GM19043 (cell line): ENCODE data around the gene MRPL41.
A peak's percentile ranks its signal among the peaks of the same experiment; 100 is the strongest.
"Not testable (repeated sequence)": the region's sequence is repeated elsewhere in the genome, so short reads cannot be mapped to it uniquely, and the experiment has no call there.

ENCODE experiments used
- ATAC-seq: cut with Tn5 transposase; IDR thresholded peaks from one replicate; pipeline ENCODE4 v1.9.1; 2021; ENCODE audit warnings: low read depth; ENCODE audit not compliant: unreplicated experiment

The MRPL41 gene

DNA sequence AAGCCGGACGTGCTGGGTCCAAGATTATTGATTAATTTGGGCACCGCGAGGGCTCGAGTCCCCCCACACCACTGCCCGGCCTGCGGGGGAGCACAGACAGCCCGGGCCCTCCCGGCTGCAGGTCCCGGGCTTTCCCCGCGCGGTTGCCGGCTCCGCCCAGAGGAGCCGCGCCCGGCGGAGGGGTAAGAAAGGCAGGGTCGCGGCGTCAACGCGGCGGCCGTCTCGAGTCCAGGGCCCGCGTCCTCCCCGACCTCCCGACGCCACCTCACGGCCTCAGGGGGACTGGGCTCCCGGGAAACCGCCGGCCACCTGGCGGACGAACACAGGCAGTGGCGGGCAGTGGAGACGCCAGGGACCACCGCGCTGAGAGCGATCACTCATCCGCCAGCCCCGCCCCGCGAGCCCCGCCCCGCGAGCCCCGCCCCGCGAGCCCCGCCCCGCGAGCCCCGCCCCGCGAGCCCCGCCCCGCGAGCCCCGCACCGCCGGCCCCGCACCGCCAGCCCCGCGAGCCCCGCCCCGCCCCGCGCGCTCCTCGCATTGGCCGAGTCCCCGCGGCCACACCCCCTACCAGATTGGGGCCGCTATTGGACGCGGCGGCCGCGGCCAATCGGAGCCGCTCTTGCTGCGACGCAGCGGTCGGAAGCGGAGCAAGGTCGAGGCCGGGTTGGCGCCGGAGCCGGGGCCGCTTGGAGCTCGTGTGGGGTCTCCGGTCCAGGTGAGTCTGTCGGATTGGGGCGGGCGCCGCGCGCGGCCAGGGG, at the start of gene MRPL41:
Gene MRPL41 (plus strand): TSS at position 616 of the 758 bp plus-strand sequence. CDS start 203 bp downstream, outside the sequence.
- ATAC-seq, result peak; percentile 82

DNA sequence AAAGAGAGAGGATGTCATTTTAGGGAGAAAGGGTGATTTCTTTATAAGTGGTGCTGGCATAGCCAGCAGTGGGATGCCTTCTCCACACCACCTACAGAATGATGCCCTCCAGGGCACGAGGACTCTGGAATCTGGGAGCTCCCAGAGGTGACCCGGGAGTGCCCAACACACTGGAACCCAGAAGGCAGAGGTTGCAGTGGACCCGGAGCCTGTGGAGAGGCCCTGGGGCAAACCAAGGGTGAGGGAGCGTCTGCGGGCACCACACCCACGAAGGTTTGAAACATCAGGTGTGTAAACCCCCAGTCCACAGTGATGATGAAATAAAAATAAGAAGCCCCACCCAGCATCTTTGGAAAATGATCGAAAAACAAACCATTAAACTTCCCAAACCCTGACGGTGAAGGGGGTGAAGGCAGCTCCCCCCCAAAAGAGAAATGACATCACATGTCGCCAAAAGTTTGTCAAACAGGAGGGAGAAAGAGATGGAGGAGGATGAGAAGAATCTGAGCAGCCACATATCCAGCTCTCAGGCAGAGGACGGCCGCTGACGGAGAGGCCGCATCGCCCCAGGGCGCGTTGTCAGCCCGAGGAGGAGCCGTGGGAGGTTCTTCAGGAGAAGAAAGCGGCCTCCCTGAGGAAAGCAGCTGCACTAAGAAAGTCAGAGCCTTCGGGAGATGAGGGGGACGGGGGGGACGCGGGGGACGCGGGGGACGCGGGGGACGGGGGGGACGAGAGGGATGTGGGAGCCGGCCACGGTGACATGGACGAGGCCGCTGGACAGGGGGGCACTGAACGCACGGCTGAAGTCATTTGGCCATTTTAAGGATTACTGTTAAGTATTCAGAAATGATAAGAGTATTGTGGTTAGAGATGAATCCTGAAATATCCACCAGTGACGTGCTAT, 49.4 kb upstream of the MRPL41 start:
- no peak for ATAC-seq

DNA sequence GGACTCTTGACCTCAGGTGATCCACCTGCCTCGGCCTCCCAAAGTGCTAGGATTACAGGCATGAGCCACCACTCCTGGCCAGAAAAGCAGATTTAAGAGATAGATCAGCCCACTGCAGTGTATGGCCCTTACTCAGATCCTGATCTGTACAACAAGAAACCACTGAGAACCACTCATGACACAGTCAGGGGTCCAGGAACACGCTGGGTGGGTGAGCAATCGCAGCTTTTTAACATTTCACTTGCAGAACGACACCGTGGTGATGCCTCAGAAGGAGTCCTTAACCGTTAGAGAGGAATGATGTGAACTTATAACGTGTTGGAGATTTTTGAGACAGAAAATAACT, 47.3 kb upstream of the MRPL41 start:
- ATAC-seq, result no peak

DNA sequence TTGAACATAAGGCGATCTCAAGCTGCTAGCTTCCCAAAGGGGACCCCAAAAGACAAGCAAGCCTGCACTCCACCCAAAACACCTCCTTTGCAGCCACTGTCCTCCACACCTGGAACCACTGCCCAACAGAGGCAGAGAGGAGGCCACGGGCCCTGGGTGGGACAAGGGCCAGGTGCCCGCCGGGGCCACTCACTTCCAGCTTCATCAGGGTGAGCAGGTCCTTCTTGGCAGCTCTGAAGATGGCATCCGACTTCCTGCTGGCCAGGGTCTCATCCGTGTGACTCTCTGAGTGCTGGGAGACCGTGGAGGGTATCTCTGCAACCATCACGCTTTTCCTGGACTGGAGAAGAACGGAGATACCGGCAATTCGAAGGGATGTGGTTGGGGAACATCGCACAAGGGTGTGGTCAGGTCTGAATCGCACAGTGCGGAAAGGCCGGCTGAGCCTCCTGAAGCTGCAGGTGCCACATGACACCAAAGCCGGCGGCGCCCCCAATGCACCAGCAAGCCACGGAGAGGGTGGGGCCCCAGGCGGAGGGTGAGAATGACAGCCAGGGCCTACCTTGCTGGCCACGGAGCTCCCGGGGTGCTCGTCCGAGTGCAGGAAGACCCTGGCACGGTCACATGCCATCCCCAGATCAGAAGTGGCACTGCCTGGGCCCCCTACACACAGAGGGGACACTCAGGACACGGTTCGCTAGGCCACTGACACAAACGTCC, 46.1 kb upstream of the MRPL41 start:
- no peak for ATAC-seq

DNA sequence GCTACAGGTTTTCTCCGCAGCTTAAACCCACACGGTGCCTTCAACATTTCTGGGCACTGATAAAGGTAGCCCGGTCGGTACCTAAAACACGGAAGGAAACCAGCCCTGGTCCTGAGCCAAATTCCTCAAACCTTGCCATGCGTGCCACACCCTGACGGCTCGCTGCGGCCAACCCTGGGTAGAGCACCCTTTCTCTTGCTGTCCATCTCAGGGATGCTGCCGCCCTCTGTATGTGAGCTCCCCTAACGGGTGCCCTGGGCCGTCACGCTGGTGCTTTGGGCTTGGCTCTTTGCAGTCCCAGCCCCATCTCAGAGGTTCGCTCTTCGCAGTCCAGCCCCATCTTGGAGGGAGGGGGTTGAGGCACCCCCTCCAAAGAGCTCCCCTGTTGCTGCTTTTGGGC, 45.4 kb upstream of the MRPL41 start:
- ATAC-seq, result no peak

DNA sequence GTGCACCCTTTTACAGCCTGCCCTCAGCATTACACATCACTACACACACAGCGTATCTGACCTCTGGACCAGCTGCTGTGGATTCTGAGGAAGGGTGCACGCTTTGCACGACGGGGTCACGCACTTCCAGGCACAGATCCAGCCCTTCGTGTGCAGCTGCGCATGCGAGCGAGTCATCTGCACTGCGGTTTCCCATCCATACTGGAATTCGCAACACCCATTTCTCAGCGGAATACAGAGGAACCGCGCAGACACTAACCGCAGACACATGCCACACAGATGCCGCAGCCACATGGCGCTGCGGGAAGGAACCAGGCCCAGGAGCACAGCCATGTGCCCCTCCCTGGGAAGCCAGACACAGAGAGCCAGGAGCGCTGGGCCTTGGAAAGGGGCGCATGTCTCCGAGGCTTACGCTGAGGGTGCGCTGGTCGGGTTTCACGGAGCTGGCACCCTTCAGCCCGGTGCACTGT, 44.9 kb upstream of the MRPL41 start:
- ATAC-seq, result no peak

DNA sequence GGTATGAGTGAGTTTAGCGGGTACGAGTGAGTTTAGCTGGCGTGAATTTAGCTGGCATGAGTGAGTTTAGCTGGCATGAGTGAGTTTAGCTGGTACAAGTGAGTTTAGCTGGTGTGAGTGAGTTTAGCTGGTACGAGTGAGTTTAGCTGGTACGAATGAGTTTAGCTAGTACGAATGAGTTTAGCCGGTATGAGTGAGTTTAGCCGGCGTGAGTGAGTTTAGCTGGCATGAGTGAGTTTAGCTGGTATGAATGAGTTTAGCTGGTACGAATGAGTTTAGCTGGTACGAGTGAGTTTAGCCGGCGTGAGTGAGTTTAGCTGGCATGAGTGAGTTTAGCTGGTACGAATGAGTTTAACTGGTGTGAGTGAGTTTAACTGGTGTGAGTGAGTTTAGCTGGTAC, 42.5 kb upstream of the MRPL41 start:
- ATAC-seq, result no peak

DNA sequence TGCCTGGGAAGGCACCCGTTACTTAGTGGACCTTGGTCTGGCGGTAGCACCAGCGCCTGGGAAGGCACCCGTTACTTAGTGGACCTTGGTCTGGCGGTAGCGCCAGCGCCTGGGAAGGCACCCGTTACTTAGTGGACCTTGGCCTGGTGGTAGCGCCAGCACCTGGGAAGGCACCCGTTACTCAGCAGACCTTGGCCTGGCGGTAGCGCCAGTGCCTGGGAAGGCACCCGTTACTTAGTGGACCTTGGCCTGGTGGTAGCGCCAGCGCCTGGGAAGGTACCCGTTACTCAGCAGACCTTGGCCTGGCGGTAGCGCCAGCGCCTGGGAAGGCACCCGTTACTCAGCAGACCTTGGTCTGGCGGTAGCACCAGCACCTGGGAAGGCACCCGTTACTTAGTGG, 40.6 kb upstream of the MRPL41 start:
- not testable (repeated sequence) for ATAC-seq

DNA sequence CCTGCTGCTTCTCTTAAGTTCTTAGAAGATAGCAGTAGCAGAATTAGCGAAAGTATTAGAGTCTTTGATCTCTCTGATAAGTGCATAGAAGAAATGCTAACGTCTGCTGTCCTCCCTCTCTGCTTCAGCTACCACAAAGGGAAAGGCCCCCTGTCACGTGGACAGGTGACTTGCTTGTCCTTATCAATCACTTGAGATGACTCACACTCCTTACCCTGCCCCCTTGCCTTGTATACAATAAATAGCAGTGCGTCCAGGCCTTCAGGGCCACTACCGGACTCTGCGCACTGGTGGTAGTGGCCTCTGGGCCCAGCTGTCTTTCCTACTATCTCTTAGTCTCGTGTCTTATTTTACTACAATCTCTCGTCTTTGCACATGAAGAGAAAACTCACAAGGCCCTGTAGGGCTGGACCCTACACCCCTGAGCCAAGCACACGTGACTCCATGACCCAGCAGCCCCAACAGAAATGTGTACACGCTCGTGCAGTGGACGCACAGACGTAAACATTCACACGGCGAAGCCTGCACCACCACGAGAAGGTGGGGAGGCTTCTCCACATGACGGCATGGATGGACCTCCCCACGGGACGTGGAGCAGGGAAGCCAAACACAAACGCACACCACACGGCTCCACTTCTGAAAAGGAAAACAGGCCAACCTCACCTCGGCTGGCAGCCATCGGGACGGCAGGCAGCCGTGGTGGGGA, 39.8 kb upstream of the MRPL41 start:
- ATAC-seq, result no peak

DNA sequence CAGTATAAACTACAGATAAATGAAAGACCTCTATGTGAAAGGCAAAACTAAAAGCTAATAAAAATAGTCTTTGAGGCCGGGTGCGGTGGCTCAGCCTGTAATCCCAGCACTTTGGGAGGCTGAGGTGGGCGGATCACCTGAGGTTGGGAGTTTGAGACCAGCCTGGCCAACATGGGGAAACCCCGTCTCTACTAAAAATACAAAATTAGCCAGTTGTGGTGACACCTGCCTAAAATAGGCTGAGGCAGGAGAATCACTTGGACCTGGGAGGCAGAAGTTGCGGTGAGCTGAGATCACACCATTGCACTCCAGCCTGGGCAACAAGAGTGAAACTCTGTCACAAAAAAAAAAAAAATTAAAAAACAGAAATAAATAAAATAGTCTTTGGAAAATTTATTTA, 38.5 kb upstream of the MRPL41 start:
- ATAC-seq, result not testable (repeated sequence)

DNA sequence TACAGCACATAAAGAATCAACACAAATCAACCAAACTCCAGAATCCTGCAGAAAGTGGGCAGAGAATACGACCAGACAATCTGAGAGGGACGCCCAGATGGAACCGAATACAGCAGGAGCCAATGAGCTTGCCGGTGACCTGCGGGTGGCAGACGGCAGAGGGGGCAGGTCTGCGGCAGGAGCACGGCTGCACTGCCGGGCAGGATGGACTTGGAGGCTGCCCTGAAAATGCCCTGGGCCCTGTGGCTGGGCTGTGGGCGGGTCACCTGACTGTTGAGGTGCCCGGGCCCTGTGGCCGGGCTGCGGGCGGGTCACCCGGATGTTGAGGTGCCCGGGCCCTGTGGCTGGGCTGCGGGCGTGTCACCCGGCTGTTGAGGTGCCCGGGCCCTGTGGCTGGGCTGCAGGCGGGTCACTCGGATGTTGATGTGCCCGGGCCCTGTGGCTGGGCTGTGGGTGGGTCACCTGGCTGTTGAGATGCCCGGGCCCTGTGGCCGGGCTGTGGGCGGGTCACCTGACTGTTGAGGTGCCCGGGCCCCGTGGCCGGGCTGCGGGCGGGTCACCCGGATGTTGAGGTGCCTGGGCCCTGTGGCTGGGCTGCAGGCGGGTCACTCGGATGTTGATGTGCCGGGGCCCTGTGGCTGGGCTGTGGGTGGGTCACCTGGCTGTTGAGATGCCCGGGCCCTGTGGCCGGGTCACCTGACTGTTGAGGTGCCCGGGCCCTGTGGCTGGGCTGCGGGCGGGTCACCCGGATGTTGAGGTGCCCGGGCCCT, 37.7 kb upstream of the MRPL41 start:
- not testable (repeated sequence) for ATAC-seq

DNA sequence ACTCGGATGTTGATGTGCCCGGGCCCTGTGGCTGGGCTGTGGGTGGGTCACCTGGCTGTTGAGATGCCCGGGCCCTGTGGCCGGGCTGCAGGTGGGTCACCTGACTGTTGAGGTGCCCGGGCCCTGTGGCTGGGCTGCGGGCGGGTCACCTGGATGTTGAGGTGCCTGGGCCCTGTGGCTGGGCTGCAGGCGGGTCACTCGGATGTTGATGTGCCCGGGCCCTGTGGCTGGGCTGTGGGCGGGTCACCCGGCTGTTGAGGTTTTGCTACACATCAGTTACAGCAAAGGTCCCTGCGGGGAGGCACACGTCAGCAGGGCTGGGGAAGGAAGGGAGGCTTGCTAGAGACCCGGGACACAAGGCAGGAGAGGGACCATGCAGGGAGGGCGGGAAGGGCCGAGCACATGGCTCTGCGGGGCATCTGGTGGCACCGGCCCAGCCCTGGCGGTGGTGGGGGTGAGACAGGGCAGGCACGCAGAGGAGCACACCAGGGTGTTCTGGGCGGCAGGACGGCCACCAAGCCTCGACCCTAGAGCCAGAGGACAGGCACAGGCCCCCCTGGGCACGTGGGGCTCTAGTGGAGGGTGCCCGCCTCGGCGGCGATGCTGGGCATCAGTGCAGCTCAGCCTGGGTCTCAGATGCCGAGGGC, 36.9 kb upstream of the MRPL41 start:
- no peak for ATAC-seq

DNA sequence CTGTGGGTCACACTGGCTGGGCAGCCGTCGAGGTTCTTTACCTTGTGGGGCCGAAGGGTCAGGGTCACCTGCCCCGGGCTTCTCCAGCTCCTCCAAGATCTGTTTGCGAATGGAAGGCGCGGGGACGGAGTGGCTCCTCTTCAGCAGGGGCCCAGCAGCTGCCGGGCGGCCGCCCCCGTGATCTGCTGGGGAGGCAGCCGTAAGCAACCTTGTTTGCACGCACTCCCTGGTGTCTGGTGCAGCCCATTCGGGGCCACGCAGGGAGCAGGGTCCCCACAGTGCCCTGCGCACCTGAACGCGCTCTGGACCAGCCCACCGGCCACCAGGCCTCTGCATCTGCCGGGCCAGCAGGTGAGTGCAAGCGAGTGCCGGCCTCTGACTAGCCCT, 36.3 kb upstream of the MRPL41 start:
- ATAC-seq, result no peak

DNA sequence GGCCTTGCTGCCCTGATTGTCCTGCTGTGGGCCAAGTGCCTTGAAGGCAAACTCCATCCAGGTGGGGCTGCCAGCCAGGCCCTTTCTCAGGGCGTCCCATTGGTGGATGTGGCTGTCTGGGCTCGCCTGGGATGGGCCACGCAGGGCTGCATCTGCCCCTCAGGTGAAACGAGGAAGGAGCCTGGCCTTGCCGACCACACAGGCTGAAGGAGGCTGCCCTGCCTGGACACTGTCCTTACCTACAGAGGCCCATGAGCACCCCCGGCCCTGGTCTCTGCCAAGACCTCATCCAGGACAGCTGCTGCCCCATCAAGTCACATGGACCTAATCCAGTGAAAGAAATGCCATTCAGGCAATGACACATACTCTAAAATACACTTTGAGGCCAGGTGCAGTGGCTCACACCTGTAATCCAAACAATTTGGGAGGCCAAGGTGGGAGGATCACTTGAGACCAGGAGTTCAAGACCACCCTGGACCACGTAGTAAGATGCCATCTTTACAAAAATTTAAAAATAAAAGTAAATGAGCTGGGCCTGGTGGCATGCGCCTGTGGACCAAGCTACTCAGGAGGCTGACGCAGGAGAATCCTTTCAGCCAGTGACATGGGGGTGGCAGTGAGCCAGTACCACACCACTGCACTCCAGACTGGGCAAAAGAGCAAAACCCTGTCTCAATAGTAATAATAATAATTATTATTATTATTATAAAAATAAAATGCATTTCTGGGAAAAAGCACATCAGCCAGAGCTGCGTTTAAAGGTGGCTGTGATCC, 35.3 kb upstream of the MRPL41 start:
- ATAC-seq, result no peak

DNA sequence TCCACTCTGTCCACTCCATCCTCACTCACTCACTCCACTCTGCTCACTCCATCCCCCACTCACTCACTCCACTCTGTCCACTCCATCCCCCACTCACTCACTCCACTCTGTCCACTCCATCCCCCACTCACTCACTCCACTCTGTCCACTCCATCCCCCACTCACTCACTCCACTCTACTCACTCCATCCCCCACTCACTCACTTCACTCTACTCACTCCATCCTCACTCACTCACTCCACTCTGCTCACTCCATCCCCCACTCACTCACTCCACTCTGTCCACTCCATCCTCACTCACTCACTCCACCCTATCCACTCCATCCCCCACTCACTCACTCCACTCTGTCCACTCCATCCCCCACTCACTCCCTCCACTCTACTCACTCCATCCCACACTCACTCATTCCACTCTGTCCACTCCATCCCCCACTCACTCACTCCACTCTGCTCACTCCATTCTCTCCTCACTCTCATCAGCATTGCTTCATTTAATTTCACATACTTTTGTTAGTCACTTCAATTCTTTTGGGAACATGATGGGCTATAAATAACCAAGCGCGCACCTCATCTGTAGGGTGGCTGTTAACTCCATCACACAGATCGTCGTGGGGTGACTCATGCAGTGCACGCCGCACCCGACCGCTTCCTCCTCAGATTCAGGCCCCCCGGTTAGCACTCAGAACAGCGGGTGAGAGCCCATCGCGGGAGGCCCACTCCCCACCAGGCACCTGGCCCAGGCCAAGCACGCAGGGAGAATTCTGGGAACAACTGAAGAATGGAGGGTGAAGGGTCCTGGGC, 32.8 kb upstream of the MRPL41 start:
- ATAC-seq, result not testable (repeated sequence)

DNA sequence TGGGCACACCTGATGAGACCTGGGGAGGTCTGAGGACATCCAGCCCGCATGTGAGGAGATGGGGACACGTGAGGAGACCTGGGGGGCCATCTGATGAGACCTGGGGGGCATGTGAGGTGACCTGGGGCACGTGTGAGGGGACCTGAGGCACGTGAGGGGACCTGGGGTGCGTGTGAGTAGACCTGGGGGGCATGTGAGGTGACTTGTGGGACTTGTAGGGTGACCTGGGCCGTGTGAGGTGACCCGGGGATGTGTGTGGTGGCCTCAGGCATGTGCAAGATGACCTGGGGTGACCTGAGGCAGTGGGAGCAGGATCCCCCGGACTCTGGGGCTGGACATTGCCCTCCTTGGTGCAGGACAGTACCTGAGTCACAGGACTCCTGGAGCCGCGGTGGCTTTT, 32.1 kb upstream of the MRPL41 start:
- ATAC-seq, result no peak

DNA sequence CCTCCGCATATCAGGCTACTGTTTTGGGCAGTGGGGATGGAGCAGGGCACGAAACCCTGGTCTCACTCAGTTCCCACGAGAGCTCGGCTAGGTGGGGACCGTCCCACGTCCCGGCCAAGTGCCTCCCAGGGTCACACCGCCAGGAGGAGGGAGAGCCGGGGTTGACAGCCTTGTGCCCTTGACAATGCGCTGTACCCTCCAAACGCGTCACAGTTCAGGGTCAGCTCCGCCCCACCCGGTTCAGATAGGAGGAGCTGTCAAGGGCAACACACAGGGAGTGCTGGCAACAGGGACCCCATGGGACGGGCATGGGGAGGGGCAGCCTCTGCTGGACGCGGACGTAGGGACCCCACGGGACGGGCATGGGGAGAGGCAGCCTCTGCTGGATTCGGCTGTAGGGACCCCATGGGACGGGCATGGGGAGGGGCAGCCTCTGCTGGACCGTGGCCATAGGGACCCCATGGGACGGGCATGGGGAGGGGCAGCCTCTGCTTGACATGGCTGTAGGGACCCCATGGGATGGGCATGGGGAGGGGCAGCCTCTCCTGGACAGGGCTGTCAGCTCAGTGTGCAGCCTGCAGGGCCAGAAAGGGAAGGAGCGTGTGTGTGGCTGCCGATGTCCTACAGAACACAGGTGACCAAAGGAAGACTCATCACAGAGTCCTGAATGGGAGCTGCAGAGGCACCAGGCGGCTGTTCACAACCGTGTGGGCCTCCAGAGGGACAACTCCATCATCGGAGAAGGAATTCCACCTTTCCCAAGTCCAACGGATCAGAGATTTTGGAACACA, 30.9 kb upstream of the MRPL41 start:
- ATAC-seq, result no peak
